GM19240 (cell line): ENCODE results near the gene HLA-A.

Experiments used
- DNase-seq: peaks from one replicate; pipeline ENCODE4 v3.0.0; 2011; ENCODE audit warnings: low spot score; ENCODE audit not compliant: insufficient read length

Gene HLA-A

DNA sequence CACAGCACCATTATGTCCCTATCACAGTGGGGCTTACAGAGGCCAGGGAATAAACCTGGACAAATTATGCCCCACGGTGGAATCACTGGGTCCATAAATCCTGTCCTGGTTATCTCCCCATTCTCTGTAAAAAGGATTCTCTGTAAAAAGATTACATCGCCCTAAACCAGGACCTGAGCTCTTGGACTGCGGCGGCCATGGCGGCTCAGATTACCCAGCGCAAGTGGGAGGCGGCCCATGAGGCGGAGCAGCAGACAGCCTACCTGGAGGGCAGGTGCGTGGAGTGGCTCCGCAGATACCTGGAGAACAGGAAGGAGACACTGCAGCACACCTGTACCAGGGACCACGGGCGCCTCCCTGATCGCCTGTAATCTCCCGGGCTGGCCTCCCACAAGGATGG, 8.4 kb upstream of the HLA-A start:
- DNase-seq, result no peak

DNA sequence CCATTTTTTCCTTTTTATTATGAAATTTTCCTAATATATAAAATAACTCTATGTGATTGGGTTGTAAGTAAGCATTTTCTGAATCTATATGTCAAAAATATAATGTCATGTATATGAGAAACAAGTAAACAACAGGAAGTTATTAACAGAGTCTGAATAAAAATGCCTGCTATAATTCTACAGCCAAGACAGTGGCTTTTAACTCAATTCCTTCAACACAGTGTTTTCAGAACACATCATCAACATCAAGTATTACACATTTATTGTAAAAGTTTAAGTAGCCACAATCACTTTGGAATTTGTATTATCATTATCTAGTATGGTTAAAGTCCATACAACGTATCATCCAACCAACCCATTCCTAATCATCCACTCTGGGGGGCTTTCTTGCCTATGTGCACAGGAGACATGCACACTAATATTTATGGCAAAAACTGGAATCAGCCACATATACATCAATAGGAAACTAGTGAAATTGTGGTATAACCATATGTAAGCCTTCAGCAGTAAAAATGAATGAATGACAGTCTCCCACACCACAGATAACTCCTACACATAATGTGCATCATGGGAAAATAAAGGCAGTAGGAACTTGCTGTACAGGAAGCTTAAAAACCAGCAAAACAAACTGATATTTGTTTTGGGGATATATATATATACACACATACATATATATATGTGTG, 6.9 kb upstream of the HLA-A start:
- no peak for DNase-seq

DNA sequence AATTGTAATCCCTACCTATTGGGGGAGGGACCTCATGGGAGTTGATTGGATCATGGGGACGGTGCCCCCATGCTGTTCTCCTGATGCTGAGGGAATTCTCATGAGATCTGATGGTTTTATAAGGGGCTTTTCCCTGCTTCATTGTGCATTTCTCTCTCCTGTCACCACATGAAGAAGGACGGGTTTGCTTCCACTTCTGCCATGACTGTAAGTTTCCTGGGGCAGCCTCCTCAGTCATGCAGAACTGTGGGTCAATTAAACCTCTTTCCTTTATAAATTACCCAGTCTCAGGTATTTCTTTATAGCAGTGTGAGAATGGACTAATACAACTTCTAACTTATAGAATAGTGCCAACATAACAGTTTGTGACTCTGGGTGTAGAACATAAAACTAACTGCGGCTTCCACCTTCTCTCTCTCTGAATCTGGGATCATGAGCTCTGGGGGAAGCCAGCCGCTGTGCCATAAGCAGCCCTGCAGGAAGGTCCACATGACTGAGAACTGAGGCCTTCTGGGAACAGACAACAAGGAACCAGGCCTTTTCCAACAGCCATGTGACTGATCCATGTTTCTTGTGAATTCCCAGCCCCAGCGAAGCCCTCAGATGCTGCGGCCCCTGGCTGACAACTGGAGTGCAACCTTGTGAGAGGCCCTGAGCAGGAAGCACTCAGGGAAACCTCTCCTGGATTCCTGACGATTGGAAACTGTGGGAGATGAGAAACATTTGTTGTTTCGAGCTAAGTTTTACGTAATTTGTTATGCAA, 3.4 kb upstream of the HLA-A start:
- DNase-seq, result no peak

DNA sequence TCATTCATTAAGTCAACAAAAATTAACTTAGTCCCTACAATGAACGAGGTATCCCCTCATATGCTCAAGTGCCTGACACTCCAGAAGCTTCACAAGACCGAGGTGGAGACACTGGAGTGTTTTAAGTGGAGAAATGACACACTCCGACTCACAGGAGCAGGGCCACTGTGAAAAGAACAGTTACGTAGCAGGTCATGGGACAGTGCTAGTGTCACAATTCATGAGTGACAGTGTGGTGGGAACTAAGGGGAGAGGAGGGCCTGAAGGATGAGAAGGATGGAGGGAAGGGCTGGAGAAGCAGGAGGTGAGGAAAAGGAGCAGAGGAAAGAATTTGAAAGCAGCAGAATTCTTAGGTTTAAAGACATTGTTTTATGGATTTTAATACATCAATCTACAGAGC, 1.3 kb upstream of the HLA-A start:
- no peak for DNase-seq

DNA sequence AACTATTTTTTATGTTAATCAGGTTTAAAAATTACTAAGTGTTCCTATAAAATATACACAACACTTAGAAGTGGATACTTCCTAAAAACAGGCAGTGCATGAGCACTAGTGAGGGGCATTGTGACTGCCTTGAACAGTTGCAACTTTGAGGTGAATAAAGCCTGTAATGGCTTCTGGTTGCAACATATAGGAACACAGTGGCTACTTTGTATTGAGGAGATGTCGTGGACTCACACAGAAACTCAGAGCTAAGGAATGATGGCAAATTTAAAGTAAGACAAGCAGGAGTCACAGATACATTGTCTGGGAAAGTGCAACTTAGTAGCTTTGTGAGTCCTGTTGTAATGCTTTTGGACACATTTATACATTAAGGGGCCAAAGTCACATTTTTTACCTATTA, 861 bp upstream of the HLA-A start:
- DNase-seq, result no peak

DNA sequence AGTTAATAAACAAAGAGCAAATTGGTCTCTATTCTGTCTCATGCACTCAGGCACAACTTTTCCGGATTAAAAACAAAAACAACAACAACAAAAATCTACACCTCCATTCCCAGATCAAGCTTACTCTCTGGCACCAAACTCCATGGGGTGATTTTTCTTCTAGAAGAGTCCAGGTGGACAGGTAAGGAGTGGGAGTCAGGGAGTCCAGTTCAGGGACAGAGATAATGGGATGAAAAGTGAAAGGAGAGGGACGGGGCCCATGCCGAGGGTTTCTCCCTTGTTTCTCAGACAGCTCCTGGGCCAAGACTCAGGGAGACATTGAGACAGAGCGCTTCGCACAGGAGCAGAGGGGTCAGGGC, 437 bp upstream of the HLA-A start:
- DNase-seq, result no peak

DNA sequence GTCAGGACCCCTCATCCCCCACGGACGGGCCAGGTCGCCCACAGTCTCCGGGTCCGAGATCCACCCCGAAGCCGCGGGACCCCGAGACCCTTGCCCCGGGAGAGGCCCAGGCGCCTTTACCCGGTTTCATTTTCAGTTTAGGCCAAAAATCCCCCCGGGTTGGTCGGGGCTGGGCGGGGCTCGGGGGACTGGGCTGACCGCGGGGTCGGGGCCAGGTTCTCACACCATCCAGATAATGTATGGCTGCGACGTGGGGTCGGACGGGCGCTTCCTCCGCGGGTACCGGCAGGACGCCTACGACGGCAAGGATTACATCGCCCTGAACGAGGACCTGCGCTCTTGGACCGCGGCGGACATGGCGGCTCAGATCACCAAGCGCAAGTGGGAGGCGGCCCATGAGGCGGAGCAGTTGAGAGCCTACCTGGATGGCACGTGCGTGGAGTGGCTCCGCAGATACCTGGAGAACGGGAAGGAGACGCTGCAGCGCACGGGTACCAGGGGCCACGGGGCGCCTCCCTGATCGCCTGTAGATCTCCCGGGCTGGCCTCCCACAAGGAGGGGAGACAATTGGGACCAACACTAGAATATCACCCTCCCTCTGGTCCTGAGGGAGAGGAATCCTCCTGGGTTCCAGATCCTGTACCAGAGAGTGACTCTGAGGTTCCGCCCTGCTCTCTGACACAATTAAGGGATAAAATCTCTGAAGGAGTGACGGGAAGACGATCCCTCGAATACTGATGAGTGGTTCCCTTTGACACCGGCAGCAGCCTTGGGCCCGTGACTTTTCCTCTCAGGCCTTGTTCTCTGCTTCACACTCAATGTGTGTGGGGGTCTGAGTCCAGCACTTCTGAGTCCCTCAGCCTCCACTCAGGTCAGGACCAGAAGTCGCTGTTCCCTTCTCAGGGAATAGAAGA, 978 bp downstream of the HLA-A start:
- no peak for DNase-seq

DNA sequence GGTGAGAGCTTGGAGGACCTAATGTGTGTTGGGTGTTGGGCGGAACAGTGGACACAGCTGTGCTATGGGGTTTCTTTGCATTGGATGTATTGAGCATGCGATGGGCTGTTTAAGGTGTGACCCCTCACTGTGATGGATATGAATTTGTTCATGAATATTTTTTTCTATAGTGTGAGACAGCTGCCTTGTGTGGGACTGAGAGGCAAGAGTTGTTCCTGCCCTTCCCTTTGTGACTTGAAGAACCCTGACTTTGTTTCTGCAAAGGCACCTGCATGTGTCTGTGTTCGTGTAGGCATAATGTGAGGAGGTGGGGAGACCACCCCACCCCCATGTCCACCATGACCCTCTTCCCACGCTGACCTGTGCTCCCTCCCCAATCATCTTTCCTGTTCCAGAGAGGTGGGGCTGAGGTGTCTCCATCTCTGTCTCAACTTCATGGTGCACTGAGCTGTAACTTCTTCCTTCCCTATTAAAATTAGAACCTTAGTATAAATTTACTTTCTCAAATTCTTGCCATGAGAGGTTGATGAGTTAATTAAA, 3.0 kb downstream of the HLA-A start:
- DNase-seq, result no peak

DNA sequence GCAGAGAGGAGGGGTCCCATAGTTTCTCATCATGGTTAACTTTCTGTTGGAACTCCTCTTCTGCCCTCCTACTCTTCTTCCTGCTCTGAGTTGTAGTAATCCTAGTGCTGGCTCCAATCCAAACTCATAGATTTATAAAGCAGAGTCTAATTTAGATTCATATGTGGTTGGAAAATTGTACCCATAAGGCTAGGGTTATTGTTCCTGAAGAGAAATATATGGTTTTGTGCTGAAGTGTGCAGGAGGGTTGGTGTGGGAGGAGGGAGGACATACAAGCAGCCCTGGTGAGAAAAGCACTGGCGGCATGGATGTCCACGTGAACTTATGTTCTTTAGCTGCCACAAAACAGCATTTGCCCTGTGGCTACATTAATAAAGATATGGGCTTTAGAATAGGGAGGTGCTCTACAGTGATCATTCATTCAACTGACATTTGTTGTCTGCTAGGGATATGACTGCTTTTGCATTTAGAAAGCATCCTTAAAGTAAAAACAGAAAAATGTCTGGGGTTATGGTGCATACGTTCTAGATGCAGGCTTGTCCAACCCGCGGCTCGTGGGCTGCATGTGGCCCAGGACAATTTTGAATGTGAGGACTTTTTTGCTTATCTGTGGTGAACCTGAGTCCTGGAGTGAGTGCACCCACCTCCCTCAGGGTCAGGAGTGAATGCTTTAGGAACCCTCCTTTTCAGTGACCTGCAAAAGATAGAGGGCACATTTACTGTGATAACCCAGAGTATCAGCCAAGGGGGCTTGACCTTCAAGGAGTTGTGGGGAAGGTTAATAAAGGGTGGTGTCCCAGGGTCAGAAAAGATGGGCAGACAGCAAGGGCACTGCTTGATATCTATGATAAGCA, 4.1 kb downstream of the HLA-A start:
- no peak for DNase-seq

DNA sequence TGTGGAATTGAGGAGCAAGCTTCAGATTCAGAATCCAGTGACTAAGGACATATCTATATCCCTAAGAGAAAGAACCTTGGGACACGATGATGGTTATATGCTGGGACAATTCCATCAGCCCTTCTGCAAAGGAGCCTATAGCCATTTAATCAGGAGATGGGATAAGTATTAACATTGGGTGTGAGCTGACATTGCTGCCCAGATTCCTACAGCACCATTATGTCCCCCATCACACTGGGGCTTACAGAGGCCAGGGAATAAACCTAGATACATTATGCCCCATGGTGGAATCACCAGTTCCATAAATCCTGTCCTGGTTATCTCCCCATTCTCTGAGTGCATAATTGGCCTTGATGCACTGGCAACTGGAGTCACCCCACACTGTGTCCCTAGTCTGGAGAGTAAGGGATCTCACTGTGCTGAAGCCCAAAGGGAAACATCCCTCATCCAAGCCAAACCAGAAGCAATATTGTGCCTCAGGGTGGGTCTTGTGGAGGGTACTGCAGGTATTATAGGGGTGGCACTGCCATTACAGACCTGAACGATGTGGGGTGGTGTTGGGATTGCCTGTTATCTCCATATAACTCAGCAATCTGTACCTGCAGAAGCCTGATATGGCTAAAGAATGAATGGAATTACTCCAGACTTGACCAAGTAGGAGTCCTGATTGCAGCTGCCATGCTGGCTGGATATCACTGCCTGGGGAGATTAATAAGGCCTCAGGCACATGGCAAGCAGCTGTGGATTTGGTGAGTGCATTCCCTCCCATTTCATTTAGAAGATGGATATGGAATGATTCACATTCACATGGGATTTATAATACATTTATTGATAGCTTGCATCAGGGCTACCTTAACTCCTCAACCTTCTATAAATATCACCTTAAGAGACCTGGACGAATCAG, 5.0 kb downstream of the HLA-A start:
- no peak for DNase-seq

DNA sequence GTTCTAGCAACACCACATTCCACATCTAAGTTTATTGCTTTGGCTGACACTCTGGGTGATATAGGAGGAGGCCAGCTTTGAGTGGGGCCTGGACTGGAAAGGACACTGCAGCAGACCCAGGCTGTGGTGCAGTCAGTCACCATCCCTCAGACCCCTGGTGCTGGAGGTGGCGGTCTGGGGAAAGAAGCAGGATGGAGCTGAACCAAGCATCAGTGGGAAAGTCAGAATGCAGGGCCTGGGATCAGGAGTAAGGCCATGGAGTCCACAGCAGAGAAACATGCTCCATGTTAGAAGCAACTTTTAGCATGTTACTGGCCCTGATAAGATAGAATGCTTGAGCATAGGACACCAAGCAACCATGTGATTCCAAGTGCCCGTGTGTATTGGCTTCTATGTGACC, 5.9 kb downstream of the HLA-A start:
- no peak for DNase-seq

DNA sequence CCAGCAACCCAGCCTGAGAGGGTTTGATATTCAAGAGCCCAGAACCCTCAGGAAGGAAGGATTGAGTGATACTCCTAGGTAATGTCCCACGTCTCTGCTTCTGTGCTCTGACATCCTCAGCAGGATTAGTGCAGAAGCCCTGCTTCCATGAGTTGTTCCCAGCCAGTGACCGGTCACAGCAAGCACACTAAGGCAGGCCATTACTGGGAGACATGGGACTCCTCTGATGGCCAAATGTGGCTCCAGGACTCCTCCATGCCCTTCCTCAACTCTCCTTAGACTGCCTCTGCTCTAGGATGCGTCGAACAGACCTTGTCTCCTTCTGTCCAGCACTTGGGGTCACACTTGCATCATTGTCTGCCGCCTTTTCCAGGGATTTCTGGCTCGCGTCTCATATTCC, 7.6 kb downstream of the HLA-A start:
- no peak for DNase-seq

DNA sequence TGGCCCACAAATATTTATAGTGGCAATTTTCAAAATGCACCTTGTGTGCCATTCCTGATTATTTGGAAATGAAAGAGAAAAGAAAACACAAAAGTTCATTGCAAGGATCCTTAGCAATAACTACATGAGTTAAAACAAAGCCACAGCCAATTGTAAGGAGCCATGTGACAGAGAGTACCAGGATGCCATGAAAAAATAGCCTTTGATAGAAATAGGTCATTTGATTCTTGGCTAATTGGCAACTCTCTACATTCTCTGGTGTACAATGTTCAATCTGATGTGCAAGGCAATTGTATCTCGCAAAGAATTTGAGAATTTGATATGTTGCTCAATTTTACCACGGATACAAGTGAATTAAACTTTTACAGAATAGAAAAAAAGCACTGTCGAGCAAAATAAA, 9.6 kb downstream of the HLA-A start:
- no peak for DNase-seq

DNA sequence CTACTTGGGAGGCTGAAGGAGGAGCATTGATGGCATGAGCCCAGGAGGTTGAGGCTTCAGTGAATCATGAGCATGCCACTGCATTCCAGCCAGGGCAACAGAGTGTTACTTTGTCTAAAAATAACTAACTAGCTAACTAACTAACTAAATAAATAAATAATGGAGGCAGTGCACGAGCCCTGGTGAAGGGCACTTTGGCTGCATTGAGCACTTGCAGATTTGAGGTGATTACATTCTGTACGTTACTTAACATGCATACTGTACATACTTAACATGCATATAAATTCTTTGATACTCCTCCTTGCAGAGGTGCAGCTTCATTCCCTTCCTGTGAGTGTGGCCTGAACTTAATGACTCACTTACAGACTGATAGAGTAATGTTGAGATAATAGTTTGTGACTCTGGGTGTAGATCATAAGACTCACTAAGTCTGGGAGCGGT, 10.7 kb downstream of the HLA-A start:
- no peak for DNase-seq

DNA sequence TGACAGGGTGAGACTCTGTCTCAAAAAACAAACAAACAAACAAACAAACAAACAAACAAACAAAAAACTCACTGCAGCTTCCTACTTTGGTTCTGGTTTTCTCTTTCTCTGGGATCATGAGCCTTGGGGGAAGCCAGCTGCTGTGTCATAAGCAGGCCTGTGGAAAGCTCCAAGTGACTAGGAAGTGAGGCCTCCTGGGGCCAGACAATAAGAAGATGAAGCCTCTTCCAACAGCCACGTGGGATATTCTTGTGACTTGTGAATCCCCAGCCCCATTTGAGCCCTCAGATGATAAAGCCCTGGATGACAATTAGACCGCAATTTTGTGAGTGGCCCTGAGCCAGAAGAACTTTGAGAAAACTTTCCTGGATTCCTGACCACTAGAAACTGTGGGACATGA, 11.4 kb downstream of the HLA-A start:
- no peak for DNase-seq

DNA sequence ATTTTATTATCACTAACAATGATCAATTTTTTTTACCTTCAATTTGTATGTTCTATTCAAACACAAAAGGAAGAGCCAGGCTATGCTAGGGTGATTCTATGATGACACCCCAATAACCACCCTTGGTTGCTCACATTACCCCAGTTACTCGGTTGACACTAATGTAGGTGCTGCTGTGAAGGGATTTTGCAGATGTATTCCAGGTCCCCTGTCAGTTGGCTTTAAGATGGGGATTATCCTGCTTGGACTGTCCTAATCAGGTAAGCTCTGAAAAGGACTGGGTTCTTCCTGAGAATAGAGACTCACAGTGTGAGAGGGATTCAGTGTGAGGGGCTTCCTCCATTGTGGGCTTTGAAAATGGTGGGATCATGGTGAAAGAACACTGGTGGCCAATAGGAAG, 11.9 kb downstream of the HLA-A start:
- no peak for DNase-seq

DNA sequence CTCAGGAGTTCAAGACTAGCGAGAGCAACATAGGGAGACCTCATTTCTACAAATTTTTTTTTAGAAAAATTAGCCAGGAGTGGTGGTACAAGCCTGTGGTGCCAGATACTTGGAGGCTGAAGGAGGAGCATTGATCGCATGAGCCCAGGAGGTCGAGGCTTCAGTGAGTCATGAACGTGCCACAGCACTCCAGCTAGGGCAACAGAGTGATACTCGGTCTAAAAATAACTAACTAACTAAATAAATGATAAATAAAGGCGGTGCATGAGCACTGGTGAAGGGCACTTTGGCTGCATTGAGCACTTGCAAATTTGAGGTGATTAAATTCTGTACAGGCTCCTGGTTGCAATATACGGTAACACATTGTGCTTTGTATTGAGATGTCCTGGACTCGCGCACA, 13.5 kb downstream of the HLA-A start:
- DNase-seq, result no peak

DNA sequence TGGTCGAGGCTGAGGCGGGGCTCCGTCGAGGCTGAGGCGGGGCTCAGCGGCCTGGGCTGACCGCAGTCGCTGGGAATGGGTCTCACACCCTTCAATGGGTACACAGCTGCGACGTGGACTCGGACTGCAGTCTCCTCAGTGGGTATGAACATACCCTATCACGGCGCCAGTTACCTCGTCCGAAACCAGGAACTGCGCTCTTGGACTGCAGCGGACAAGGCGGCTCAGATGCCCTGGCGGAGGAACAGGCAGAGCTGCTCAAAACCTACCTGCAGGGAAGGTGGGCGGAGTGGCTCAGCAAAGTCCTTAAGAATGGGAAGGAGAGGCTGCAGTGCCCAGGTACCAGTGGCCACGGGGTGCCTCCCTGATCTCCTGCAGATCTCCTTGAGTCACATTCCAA, 14.2 kb downstream of the HLA-A start:
- DNase-seq, result no peak

DNA sequence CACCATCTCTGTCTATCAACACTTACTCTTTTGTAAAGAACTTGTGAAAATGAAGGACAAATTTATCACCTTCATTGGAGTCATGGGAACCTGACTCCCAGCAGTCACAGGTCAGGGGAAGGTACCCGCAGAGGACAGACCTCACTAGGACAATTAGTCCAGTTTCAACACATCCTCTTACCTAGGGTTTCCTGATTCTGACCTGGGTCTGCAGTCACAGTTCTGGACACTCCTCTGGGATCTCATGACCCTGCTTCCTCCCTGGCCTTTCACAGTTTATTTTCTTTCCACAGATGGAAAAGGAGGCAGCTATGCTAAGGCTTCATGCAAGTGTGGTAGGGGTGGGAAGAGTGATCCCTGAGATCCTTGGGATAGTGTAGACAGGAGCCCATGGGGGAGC, 15.7 kb downstream of the HLA-A start:
- DNase-seq, result no peak

DNA sequence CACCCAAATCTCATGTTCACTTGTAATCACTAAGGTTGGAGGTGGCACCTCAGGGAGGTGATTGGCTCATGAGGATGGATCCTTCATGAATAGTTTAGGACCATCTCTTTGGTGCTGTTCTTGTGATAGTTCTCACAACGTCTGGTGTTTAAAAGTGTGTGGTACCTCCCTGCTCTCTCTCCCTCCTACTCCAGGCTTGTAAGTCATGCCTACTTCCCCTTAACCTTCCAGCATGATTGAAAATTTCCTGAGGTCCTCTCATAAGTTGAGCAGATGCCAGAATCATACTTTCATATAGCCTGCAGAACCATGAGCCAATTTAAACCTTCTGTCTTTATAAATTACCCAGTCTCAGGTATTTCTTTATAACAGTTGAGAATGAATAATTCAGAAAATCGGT, 16.6 kb downstream of the HLA-A start:
- DNase-seq, result no peak
